Endothelial cell (in vitro differentiated cells): ENCODE measurements around the gene MRPL52. TPM values are rescaled to one million over a fixed set of nuclear protein-coding genes. Genes with fewer than 3 reads are reported as not detected.

Source experiments
- DNase-seq: peaks from one replicate; pipeline ENCODE4 v3.0.0; 2021; ENCODE audit warnings: low spot score
- H3K27ac Mint-ChIP-seq: one replicate; pipeline ENCODE4 v1.8.0; 2021; ENCODE audit warnings: mixed read lengths, inconsistent platforms; ENCODE audit not compliant: unreplicated experiment
- H3K27me3 Mint-ChIP-seq: one replicate; pipeline ENCODE4 v1.8.0; 2021; ENCODE audit warnings: mild to moderate bottlenecking, moderate library complexity, mixed read lengths, inconsistent platforms; ENCODE audit not compliant: unreplicated experiment
- H3K36me3 Mint-ChIP-seq: one replicate; pipeline ENCODE4 v1.8.0; 2021; ENCODE audit warnings: mild to moderate bottlenecking, low read depth, mixed read lengths, inconsistent platforms; ENCODE audit not compliant: unreplicated experiment
- H3K4me1 Mint-ChIP-seq: one replicate; pipeline ENCODE4 v1.8.0; 2021; ENCODE audit warnings: mild to moderate bottlenecking, mixed read lengths, inconsistent platforms; ENCODE audit not compliant: unreplicated experiment
- H3K4me3 Mint-ChIP-seq: one replicate; pipeline ENCODE4 v1.8.0; 2021; ENCODE audit warnings: mild to moderate bottlenecking, mixed read lengths, inconsistent platforms; ENCODE audit not compliant: unreplicated experiment
- H3K9me3 Mint-ChIP-seq: one replicate; pipeline ENCODE4 v1.8.0; 2021; ENCODE audit warnings: mixed read lengths, inconsistent platforms; ENCODE audit not compliant: unreplicated experiment
- CTCF ChIP-seq: fragments of 200-600 bp; sonication (generic); IDR thresholded peaks from one replicate; pipeline ENCODE4 v1.5.0; 2021; ENCODE audit warnings: antibody characterized with exemption; ENCODE audit not compliant: unreplicated experiment
- total RNA-seq: library from RNA; stranded (reverse); fragmentation: NEBNext Ultra II Directional; extraction: Animal tissue kit (Norgen Biotek cat#: 25700); gene quantifications from one replicate; pipeline ENCODE4 v1.2.1, GENCODE V29; 2021; ENCODE audit not compliant: unreplicated experiment

The MRPL52 gene
- total RNA-seq, 1 donor from 2014 or later: 126 TPM

DNA sequence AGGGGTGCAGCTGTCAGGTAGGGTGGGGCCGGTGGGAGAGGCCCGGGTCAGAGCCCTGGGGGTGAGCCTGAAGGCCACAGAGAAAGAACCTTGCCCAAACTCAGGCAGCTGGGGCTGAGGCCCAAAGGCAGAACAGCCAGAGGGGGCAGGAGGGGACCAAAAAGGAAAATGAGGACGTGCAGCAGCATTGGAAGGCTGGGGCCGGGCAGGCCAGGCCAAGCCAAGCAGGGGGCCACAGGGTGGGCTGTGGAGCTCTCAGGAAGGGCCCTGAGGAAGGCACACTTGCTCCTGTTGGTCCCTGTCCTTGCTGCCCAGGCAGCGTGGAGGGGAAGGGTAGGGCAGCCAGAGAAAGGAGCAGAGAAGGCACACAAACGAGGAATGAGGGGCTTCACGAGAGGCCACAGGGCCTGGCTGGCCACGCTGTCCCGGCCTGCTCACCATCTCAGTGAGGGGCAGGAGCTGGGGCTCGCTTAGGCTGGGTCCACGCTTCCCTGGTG is 17.2 kb downstream of the MRPL52 start:
- TF ChIP-seq CTCF: no peak
- H3K4me3 Mint-ChIP-seq: no peak overlapping the region
- H3K27me3 Mint-ChIP-seq: peaks cover 16% of the 10 kb centered on the region
- no peaks in the 10 kb centered on the region for H3K9me3 Mint-ChIP-seq
- no peak for DNase-seq
- peaks cover 43% of the 10 kb centered on the region for H3K36me3 Mint-ChIP-seq
- H3K4me1 Mint-ChIP-seq: peaks cover 55% of the 10 kb centered on the region
- H3K27ac Mint-ChIP-seq: no peak overlapping the region

GRCh38 chr14:22847661-22848341 is 18.1 kb downstream of the MRPL52 start:
- H3K27ac Mint-ChIP-seq: peak overlapping the region; percentile 82
- no peak for DNase-seq
- no peak for TF ChIP-seq CTCF

GRCh38 chr14:22848351-22849164 is 18.9 kb downstream of the MRPL52 start:
- peaks cover 26% of the 10 kb centered on the region for H3K36me3 Mint-ChIP-seq
- no peaks in the 10 kb centered on the region for H3K9me3 Mint-ChIP-seq
- peak overlapping the region; percentile 75 for H3K27ac Mint-ChIP-seq
- H3K4me3 Mint-ChIP-seq: no peak overlapping the region
- H3K4me1 Mint-ChIP-seq: peaks cover 43% of the 10 kb centered on the region
- H3K27me3 Mint-ChIP-seq: peaks cover 16% of the 10 kb centered on the region
- no peak for DNase-seq
- no peak for TF ChIP-seq CTCF

More at GRCh38 chr14:22847661-22848341, 18.1 kb downstream of the MRPL52 start:
- H3K27me3 Mint-ChIP-seq: peaks cover 16% of the 10 kb centered on the region
- peaks cover 48% of the 10 kb centered on the region for H3K4me1 Mint-ChIP-seq
- H3K9me3 Mint-ChIP-seq: no peaks in the 10 kb centered on the region
- peaks cover 34% of the 10 kb centered on the region for H3K36me3 Mint-ChIP-seq
- peak overlapping the region; percentile 37 for H3K4me3 Mint-ChIP-seq

GRCh38 chr14:22849212-22849819 is 19.6 kb downstream of the MRPL52 start:
- Mint-ChIP-seq H3K4me1 (peaks cover 42% of the 10 kb centered on the region), H3K27me3 (peaks cover 16% of the 10 kb centered on the region), H3K4me3 (no peak overlapping the region), H3K27ac (no peak overlapping the region), H3K36me3 (peaks cover 19% of the 10 kb centered on the region), H3K9me3 (no peaks in the 10 kb centered on the region)
- DNase-seq: no peak
- TF ChIP-seq CTCF: no peak
